ENCODE data around the gene DENND1C. TPM values are rescaled to one million over a fixed set of nuclear protein-coding genes. Genes with fewer than 3 reads are reported as not detected.

The DENND1C gene
- total and polyA plus RNA-seq, 2 of the 8 experiments (the other 6 are each of a cell fraction or from before 2014, with no cell fraction given): 3.6 to 4.0 TPM

DNA sequence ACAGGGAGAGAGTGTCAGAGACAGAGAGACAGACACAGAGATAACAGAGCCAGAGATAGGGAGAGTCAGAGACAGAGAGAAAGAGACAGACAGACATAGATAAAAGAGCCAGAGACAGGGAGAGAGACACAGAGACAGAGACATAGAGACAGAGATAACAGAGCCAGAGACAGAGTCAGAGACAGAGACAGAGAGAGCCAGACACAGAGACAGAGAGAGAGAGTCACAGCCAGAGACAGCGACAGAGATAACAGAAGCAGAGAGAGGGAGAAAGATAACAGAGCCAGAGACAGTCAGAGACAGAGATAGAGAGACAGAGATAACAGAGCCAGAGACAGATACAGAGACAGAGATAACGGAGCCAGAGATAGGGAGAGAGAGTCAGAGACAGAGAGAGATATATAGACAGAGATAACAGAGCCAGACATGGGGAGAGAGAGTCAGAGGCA is 48.4 kb upstream of the DENND1C start:
- 72% methylated on average over 2 of the region's 2 CpGs; no CpG with 5 or more reads in 1 of the 2 experiments for WGBS, 2 experiments (ENCODE audit: extremely low coverage in 1 of 2, insufficient coverage in 1 of 2, insufficient read length in 1 of 2, insufficient replicate concordance in 2 of 2, low coverage in 1 of 2, low lambda C conversion rate in 2 of 2, missing lambda C conversion rate in 1 of 2)
- no peak overlapping the region for H2BK20ac ChIP-seq (ENCODE audit: low read length)
- TF ChIP-seq KDM5A (IDR thresholded peaks at IDR 0.05; ENCODE audit: low read length) (no peak), POLR2A (IDR thresholded peaks at IDR 0.05; ENCODE audit: control extremely low read depth in 1 of 2, low read depth in 2 of 2, low read length in 2 of 2) (no peak), CEBPB (IDR thresholded peaks at IDR 0.05; ENCODE audit: low read depth, low read length) (no peak)
- peaks cover 4% of the 10 kb centered on the region for H3K79me1 ChIP-seq (ENCODE audit: low read depth, low read length)
- H3K14ac ChIP-seq (ENCODE audit: insufficient read length): no peak overlapping the region
- peaks cover 20% of the 10 kb centered on the region for H3K23me2 ChIP-seq (ENCODE audit: low read depth, low read length)
- H3K79me2 ChIP-seq (ENCODE audit: control insufficient read depth in 1 of 2, insufficient read depth in 2 of 2, low read length in 2 of 2): no peaks in the 10 kb centered on the region
- H2AK5ac ChIP-seq (ENCODE audit: low read depth, low read length): peak overlapping the region; percentile 90; the same call in 1 of the 2 replicates
- peaks cover 17 to 39% (median 38%) of the 10 kb centered on the region in 4 experiments for H3K27me3 ChIP-seq (replicated peaks in 1 of 4; ENCODE audit: control insufficient read depth in 3 of 4, extremely low read depth in 1 of 4, insufficient read depth in 3 of 4, low read length in 3 of 4)
- no peak overlapping the region for H3K9ac ChIP-seq (replicated peaks in 1 of 4; ENCODE audit: extremely low read depth in 1 of 4, low read depth in 3 of 4, low read length in 3 of 4)
- ChIA-PET POLR2A (ENCODE audit: partially characterized antibody) (interaction anchor here (0.8 to 6.7 kb wide), 16 partner anchors 8 to 244 kb away, joined by 3 to 72 read pairs (median 3); partner anchors contain the start of genes GPR108 and SLC25A23), CTCF (ENCODE audit: partially characterized antibody) (no interaction called here)
- H3K23ac ChIP-seq (ENCODE audit: insufficient read length): no peak overlapping the region
- no peaks in the 10 kb centered on the region for H3K9me3 ChIP-seq (ENCODE audit: insufficient read depth in 2 of 2, low read depth in 1 of 2, low read length in 1 of 2)
- H4K91ac ChIP-seq (replicated peaks; ENCODE audit: insufficient read length, low read length): no peak overlapping the region
- no peak overlapping the region for H4K5ac ChIP-seq (ENCODE audit: insufficient read length, low read depth, low read length)
- peaks cover 5 to 29% (median 19%) of the 10 kb centered on the region in 4 experiments for H3K4me1 ChIP-seq (replicated peaks in 1 of 4; ENCODE audit: control insufficient read depth in 3 of 4, insufficient read depth in 4 of 4, low read length in 3 of 4)
- 0 out of 2 replicates have a peak overlapping the region, but pooled peaks have one; percentile 8 for H2BK15ac ChIP-seq (ENCODE audit: low read length)
- no peak overlapping the region for H2BK120ac ChIP-seq (replicated peaks; ENCODE audit: low read depth, low read length)
- no peak overlapping the region for H3K4ac ChIP-seq (replicated peaks; ENCODE audit: insufficient read length, low read depth, low read length)
- DNase-seq (ENCODE audit: low read depth in 1 of 2, low spot score in 2 of 2): no peak
- no peak overlapping the region for H3K56ac ChIP-seq (replicated peaks; ENCODE audit: insufficient read length, low read depth, low read length)
- peak overlapping the region; percentile 94; the same call in 1 of the 2 replicates for H2BK12ac ChIP-seq (ENCODE audit: low read depth, low read length)
- no peaks in the 10 kb centered on the region; a peak in 1 of 8 replicates for H3K36me3 ChIP-seq (ENCODE audit: control insufficient read depth in 2 of 4, insufficient read depth in 4 of 4, low read length in 3 of 4)
- no peak overlapping the region for H4K8ac ChIP-seq (ENCODE audit: extremely low read depth, insufficient read depth, low read length)
- FAIRE-seq: no peak
- H3K4me3 ChIP-seq (ENCODE audit: extremely low read depth in 1 of 4, insufficient read depth in 2 of 4, low read depth in 3 of 4, low read length in 4 of 4): peak overlapping the region in 2 of 4 experiments; percentile 68 to 70; a peak in 4 of 8 replicates
- H3K27ac ChIP-seq (ENCODE audit: low read depth, low read length): no peak overlapping the region
- peaks cover 0 to 4% of the 10 kb centered on the region in 2 experiments for H4K20me1 ChIP-seq (replicated peaks in 1 of 2; ENCODE audit: control insufficient read depth in 1 of 2, insufficient read depth in 2 of 2, low read length in 2 of 2)
- H2AFZ ChIP-seq (ENCODE audit: low read length): no peak overlapping the region
- H3K18ac ChIP-seq (ENCODE audit: extremely low read depth, low read length): no peak overlapping the region
- H2BK5ac ChIP-seq (ENCODE audit: low read depth, low read length): no peak overlapping the region; the same call in 1 of the 2 replicates
- H3K4me2 ChIP-seq (ENCODE audit: insufficient read depth in 1 of 2, low read depth in 2 of 2, low read length in 2 of 2): peak overlapping the region; percentile 98 to 100; a peak in 3 of 4 replicates
